Upper lobe of left lung (tissue), 6 donors: ENCODE measurements around the gene WDR31. TPM values are rescaled to one million over a fixed set of nuclear protein-coding genes. Genes with fewer than 3 reads are reported as not detected.

ENCODE experiments used
- ATAC-seq, 2 donors: fragments of 200-7000 bp; cut with Tn5 transposase; one replicate each; pipeline ENCODE4 v1.9.1; 2022; ENCODE audit warnings: mild to moderate bottlenecking in 2 of 2, moderate library complexity in 2 of 2; ENCODE audit not compliant: low FRiP score in 2 of 2
- DNase-seq, 2 donors: peaks; one replicate each; pipeline ENCODE4 v3.0.0-alpha.2; 2019 to 2020
- H3K27ac ChIP-seq, 4 donors: fragments of 200-600 bp; sonication (generic); one replicate each; pipeline ENCODE4 v1.5.1; 2016 to 2019
- H3K27me3 ChIP-seq, 4 donors: fragments of 200-600 bp; sonication (generic); one replicate each; pipeline ENCODE4 v1.5.1; 2017 to 2019
- H3K36me3 ChIP-seq, 4 donors: fragments of 200-600 bp; sonication (generic); one replicate each; pipeline ENCODE4 v1.5.1; 2016 to 2019
- H3K4me1 ChIP-seq, 4 donors: fragments of 200-600 bp; sonication (generic); one replicate each; pipeline ENCODE4 v1.5.1; 2018 to 2019
- H3K4me3 ChIP-seq, 4 donors: fragments of 200-600 bp; sonication (generic); one replicate each; pipeline ENCODE4 v1.5.1; 2017 to 2019; ENCODE audit warnings: mild to moderate bottlenecking in 2 of 4, moderate library complexity in 1 of 4
- H3K9me3 ChIP-seq, 4 donors: fragments of 200-600 bp; sonication (generic); one replicate each; pipeline ENCODE4 v1.5.1; 2018 to 2019
- CTCF ChIP-seq, 6 experiments: fragments of 450-650 bp in 4 of 6; fragments of 200-600 bp in 2 of 6; sonication (generic) in 2 of 6; IDR thresholded peaks; one replicate each; pipeline ENCODE4 v1.5.1; 2016 to 2019; ENCODE audit warnings: antibody characterized with exemption in 6 of 6
- EP300 ChIP-seq, 4 donors: sonication (generic); formaldehyde crosslinking; IDR thresholded peaks; one replicate each; pipeline ENCODE4 v1.5.1; 2017; ENCODE audit warnings: antibody characterized with exemption in 4 of 4, control low read depth in 2 of 4
- POLR2A ChIP-seq, 4 donors: fragments of 450-650 bp; IDR thresholded peaks; one replicate each; pipeline ENCODE4 v1.5.1; 2016 to 2017; ENCODE audit warnings: antibody characterized with exemption in 4 of 4, mild to moderate bottlenecking in 2 of 4
- POLR2AphosphoS5 ChIP-seq, 2 donors: sonication (generic); formaldehyde crosslinking; IDR thresholded peaks; one replicate each; pipeline ENCODE4 v1.5.1; 2017; ENCODE audit warnings: antibody characterized with exemption in 2 of 2
- WGBS, 2 donors: methylation state at CpG; one replicate each; pipeline ENCODE4 v1.1.5; 2017 to 2018; 5-methylcytosine and 5-hydroxymethylcytosine counted together
- total RNA-seq, 6 donors: library from RNA; depleted of rRNA in 4 of 6; stranded (reverse); fragments of >200 nt in 4 of 6; gene quantifications; one replicate each; pipeline versions ENCODE4 v1.1.0 to v1.2.1, GENCODE V29; 2016 to 2021
- donor health status: DM: no; HTN: no; CAD: no; lungs with moderate emphysema.
- donor health status: DM: no; HTN: yes; CAD: no; lungs with severe emphysema.

Gene WDR31
- total RNA-seq: 1 to 10 TPM; 2.0 to 5.2 (median 3.1) TPM

- ATAC-seq: peak; percentile 96 to 99
- Histone ChIP-seq H3K27me3 (no peaks in the 10 kb centered on the region), H3K36me3 (no peaks in the 10 kb centered on the region), H3K9me3 (no peaks in the 10 kb centered on the region), H3K4me1 (peaks cover 8 to 21% (median 16%) of the 10 kb centered on the region in 4 donors), H3K4me3 (peak within 1 kb of the TSS; percentile 60 to 84 (median 76)), H3K27ac (peak within 1 kb of the TSS; percentile 31 to 84 (median 64))
- TF ChIP-seq POLR2A (IDR thresholded peaks at IDR 0.05) (peak in 2 of 4 donors; percentile 32 to 65), CTCF (IDR thresholded peaks at IDR 0.05) (peak in 1 of 6 experiments; percentile 32), EP300 (IDR thresholded peaks at IDR 0.05) (no peak), POLR2AphosphoS5 (IDR thresholded peaks at IDR 0.05) (peak; percentile 73 to 80)
- WGBS, 2 donors: 1% methylated on average over 19 to 46 of the region's 46 CpGs
- peak; percentile 92 to 97 for DNase-seq
Observed at GRCh38 chr9:113340011-113340699, at the start of gene WDR31. Gene WDR31, minus strand, starts transcription at chr9:113340275. Its CDS starts 8,253 bp downstream, at chr9:113332022.

- H3K36me3 ChIP-seq: peaks cover 16 to 71% (median 52%) of the 10 kb centered on the region in 4 donors
- no peak overlapping the region for H3K27ac ChIP-seq
- 94 to 98% methylated on average over 7 to 11 of the region's 11 CpGs for WGBS, 2 donors
- no peak for ATAC-seq
- no peaks in the 10 kb centered on the region for H3K27me3 ChIP-seq
- no peak for DNase-seq
- no peaks in the 10 kb centered on the region for H3K9me3 ChIP-seq
- no peaks in the 10 kb centered on the region for H3K4me1 ChIP-seq
- TF ChIP-seq POLR2AphosphoS5 (IDR thresholded peaks at IDR 0.05): no peak
- TF ChIP-seq EP300 (IDR thresholded peaks at IDR 0.05): no peak
- no peak for TF ChIP-seq POLR2A (IDR thresholded peaks at IDR 0.05)
- TF ChIP-seq CTCF (IDR thresholded peaks at IDR 0.05): no peak
- H3K4me3 ChIP-seq: no peak overlapping the region
Observed at GRCh38 chr9:113389451-113389850, 49.4 kb upstream of the WDR31 start.

- Histone ChIP-seq H3K9me3 (no peaks in the 10 kb centered on the region), H3K4me3 (no peak overlapping the region), H3K4me1 (no peaks in the 10 kb centered on the region), H3K27me3 (no peaks in the 10 kb centered on the region), H3K36me3 (peaks cover 16 to 70% (median 52%) of the 10 kb centered on the region in 4 donors), H3K27ac (no peak overlapping the region)
- WGBS, 2 donors: 93 to 96% methylated on average over 8 to 13 of the region's 13 CpGs
- TF ChIP-seq EP300 (IDR thresholded peaks at IDR 0.05): no peak
- no peak for TF ChIP-seq POLR2A (IDR thresholded peaks at IDR 0.05)
- no peak for TF ChIP-seq POLR2AphosphoS5 (IDR thresholded peaks at IDR 0.05)
- TF ChIP-seq CTCF (IDR thresholded peaks at IDR 0.05): no peak
- DNase-seq (no peak), ATAC-seq (no peak)
Observed at GRCh38 chr9:113388833-113389232, 48.8 kb upstream of the WDR31 start.

- H3K9me3 ChIP-seq: no peaks in the 10 kb centered on the region
- no peaks in the 10 kb centered on the region for H3K27me3 ChIP-seq
- H3K4me1 ChIP-seq: no peaks in the 10 kb centered on the region
- H3K36me3 ChIP-seq: peaks cover 16 to 60% (median 46%) of the 10 kb centered on the region in 4 donors
- WGBS, 2 donors: 75 to 90% methylated on average over 5 to 9 of the region's 9 CpGs
- TF ChIP-seq POLR2A (IDR thresholded peaks at IDR 0.05) (no peak), CTCF (IDR thresholded peaks at IDR 0.05) (no peak), EP300 (IDR thresholded peaks at IDR 0.05) (no peak), POLR2AphosphoS5 (IDR thresholded peaks at IDR 0.05) (no peak)
- ATAC-seq (no peak), DNase-seq (no peak)
- H3K4me3 ChIP-seq: no peak overlapping the region
- H3K27ac ChIP-seq: no peak overlapping the region
Observed at GRCh38 chr9:113387560-113388230, 47.6 kb upstream of the WDR31 start.
